ENCODE results near the gene SKOR1. TPM values are rescaled to one million over a fixed set of nuclear protein-coding genes. Genes with fewer than 3 reads are reported as not detected.
A peak's percentile ranks its signal among the peaks of the same experiment; 100 is the strongest.

The SKOR1 gene
- total and polyA plus RNA-seq, 2 of the 13 experiments (the other 11 are each of a cell fraction or from before 2014, with no cell fraction given), result 0.09 to 0.11 TPM

- TF ChIP-seq ARHGAP35 (CRISPR knock-in tag; IDR thresholded peaks at IDR 0.05; ENCODE audit: borderline replicate concordance) (0 out of 2 replicates have a peak, but pooled peaks have one; percentile 34), MXD1 (CRISPR knock-in tag; IDR thresholded peaks at IDR 0.05) (0 out of 2 replicates have a peak, but pooled peaks have one; percentile 7), THAP11 (CRISPR knock-in tag; IDR thresholded peaks at IDR 0.05) (no peak), ZNF768 (CRISPR knock-in tag; IDR thresholded peaks at IDR 0.05) (peak; percentile 22; the same call in 1 of the 2 replicates), LCORL (IDR thresholded peaks at IDR 0.05) (no peak), LCORL (CRISPR knock-in tag; IDR thresholded peaks at IDR 0.05) (peak; percentile 31), SRY (CRISPR knock-in tag; IDR thresholded peaks at IDR 0.05) (peak; percentile 42; the same call in 1 of the 2 replicates), PATZ1 (CRISPR knock-in tag; IDR thresholded peaks at IDR 0.05) (0 out of 2 replicates have a peak, but pooled peaks have one; percentile 6), ZUFSP (CRISPR knock-in tag; IDR thresholded peaks at IDR 0.05; ENCODE audit: borderline replicate concordance) (no peak), PAXIP1 (CRISPR knock-in tag; conservative IDR thresholded peaks at IDR 0.05) (0 out of 2 replicates have a peak, but pooled peaks have one; percentile 19), TEAD3 (CRISPR knock-in tag; optimal IDR thresholded peaks at IDR 0.05; ENCODE audit: borderline replicate concordance) (no peak), ZNF746 (CRISPR knock-in tag; IDR thresholded peaks at IDR 0.05) (0 out of 2 replicates have a peak, but pooled peaks have one; percentile 40), SAFB2 (CRISPR knock-in tag; IDR thresholded peaks at IDR 0.05; ENCODE audit: borderline replicate concordance, low read depth) (0 out of 2 replicates have a peak, but pooled peaks have one; percentile 6), FOXC1 (CRISPR knock-in tag; IDR thresholded peaks at IDR 0.05; ENCODE audit: borderline replicate concordance) (0 out of 2 replicates have a peak, but pooled peaks have one; percentile 32), DR1 (CRISPR knock-in tag; IDR thresholded peaks at IDR 0.05) (no peak), ZNF296 (CRISPR knock-in tag; conservative IDR thresholded peaks at IDR 0.05) (no peak)
These were observed 15.6 kb downstream of the SKOR1 start (continued) for GRCh38 chr15:67840749-67841512.

Measured in HepG2 (cell line).